HL-60 (cell line): ENCODE results near the gene RCOR3.
"Not testable (repeated sequence)": the region's sequence is repeated elsewhere in the genome, so short reads cannot be mapped to it uniquely, and the experiment has no call there.

ENCODE experiments used
- CTCF ChIP-seq: IDR thresholded peaks from one replicate; pipeline ENCODE4 v1.5.1; 2011; ENCODE audit warnings: low read length, control low read depth, inconsistent platforms; ENCODE audit not compliant: insufficient read depth
- GABPA ChIP-seq: IDR thresholded peaks from 2 replicates; pipeline ENCODE4 v1.6.1; 2012; ENCODE audit warnings: low read depth

GRCh38 chr1:211249611-211250010, 9.6 kb upstream of the RCOR3 start:
- not testable (repeated sequence) for TF ChIP-seq GABPA, CTCF
